A673 (cell line): ENCODE measurements around the gene FOXK1. TPM values are rescaled to one million over a fixed set of nuclear protein-coding genes. Genes with fewer than 3 reads are reported as not detected.

ENCODE experiments used
- BruUV-seq: library from RNA; stranded (reverse); fragments of 400-500 nt; replicated peaks from 2 replicates; lab custom pipeline; 2021; lab: Mats Ljungman, UMichigan
- CTCF ChIA-PET: fragments of 300-600 bp; sonication (Branson Sonifier 250); formaldehyde crosslinking; loops from one replicate; lab custom pipeline; 2022; ENCODE audit warnings: antibody characterized with exemption; lab: Charles Lee
- POLR2A ChIA-PET: fragments of 300-600 bp; sonication (Branson Sonifier 250); formaldehyde crosslinking; loops from one replicate; lab custom pipeline; 2022; ENCODE audit warnings: antibody characterized with exemption; ENCODE audit not compliant: low non-redundant PET; lab: Charles Lee
- DNase-seq: peaks from one replicate; pipeline ENCODE4 v3.0.0-alpha.2; 2015; ENCODE audit warnings: low spot score
- H3K27ac ChIP-seq: fragments of 200-600 bp; sonication (generic); 2 replicates; pipeline ENCODE4 v1.5.1; 2016; ENCODE audit warnings: mixed run types, low read depth, mild to moderate bottlenecking, mixed read lengths, antibody characterized with exemption, low read length; ENCODE audit not compliant: poor library complexity, severe bottlenecking
- H3K27me3 ChIP-seq: fragments of 200-600 bp; sonication (generic); replicated peaks from 2 replicates; pipeline ENCODE4 v1.6.1; 2017; ENCODE audit warnings: mixed run types, low read depth, mild to moderate bottlenecking, mixed read lengths, antibody characterized with exemption, low read length; ENCODE audit not compliant: insufficient read depth, poor library complexity
- H3K36me3 ChIP-seq: fragments of 200-600 bp; sonication (generic); 2 replicates; pipeline ENCODE4 v1.6.1; 2016; ENCODE audit warnings: mixed run types, mild to moderate bottlenecking, mixed read lengths, antibody characterized with exemption, low read length; ENCODE audit not compliant: insufficient read depth, poor library complexity, severe bottlenecking
- H3K4me1 ChIP-seq: fragments of 200-600 bp; sonication (generic); 2 replicates; pipeline ENCODE4 v1.6.1; 2017; ENCODE audit warnings: mixed run types, mild to moderate bottlenecking, mixed read lengths, antibody characterized with exemption, low read length; ENCODE audit not compliant: insufficient read depth, poor library complexity, severe bottlenecking
- H3K4me3 ChIP-seq: fragments of 200-600 bp; sonication (generic); 2 replicates; pipeline ENCODE4 v1.5.1; 2016; ENCODE audit warnings: low read depth, mixed run types, mild to moderate bottlenecking, mixed read lengths, low read length; ENCODE audit not compliant: poor library complexity, severe bottlenecking
- H3K9me3 ChIP-seq: fragments of 200-600 bp; sonication (generic); 2 replicates; pipeline ENCODE4 v1.6.1; 2016; ENCODE audit warnings: mixed run types, low read depth, mild to moderate bottlenecking, mixed read lengths, antibody characterized with exemption, low read length; ENCODE audit not compliant: poor library complexity, severe bottlenecking
- CTCF ChIP-seq: fragments of 300-800, 200-600 bp; sonication (generic); conservative IDR thresholded peaks from 2 replicates; pipeline ENCODE4 v1.5.1; 2017; ENCODE audit warnings: low read depth, mild to moderate bottlenecking, antibody characterized with exemption, low read length, moderate library complexity, mixed read lengths
- EZH2 ChIP-seq: fragments of 200-600 bp; sonication (generic); IDR thresholded peaks from 2 replicates; pipeline ENCODE4 v1.6.1; 2017; ENCODE audit warnings: borderline replicate concordance, low read depth, mild to moderate bottlenecking, mixed read lengths, antibody characterized with exemption, low read length; ENCODE audit not compliant: poor library complexity, severe bottlenecking
- intact Hi-C: fragments of 100-400 bp; cut with micrococcal nuclease; formaldehyde crosslinking; loops from one replicate; pipeline ENCODE4 v1.10.0; 2022; ENCODE audit not compliant: unreplicated experiment
- total RNA-seq: library from RNA; stranded (reverse); gene quantifications from 2 replicates; pipeline ENCODE4 v1.2.3, GENCODE V29; 2021

Gene FOXK1
- total RNA-seq, 1 experiment from 2014 or later, result 43.8 TPM

- Histone ChIP-seq H3K4me3 (no peak overlapping the region), H3K27me3 (no peaks in the 10 kb centered on the region), H3K4me1 (no peaks in the 10 kb centered on the region), H3K9me3 (no peaks in the 10 kb centered on the region), H3K27ac (no peak overlapping the region), H3K36me3 (peaks cover 4% of the 10 kb centered on the region)
- no peak for TF ChIP-seq EZH2
- TF ChIP-seq CTCF, result no peak
- DNase-seq, result no peak
- ChIA-PET POLR2A (no interaction called here), CTCF (no interaction called here)
- intact Hi-C loops, result no loop called here
- no TSS peak for BruUV-seq
Measured at GRCh38 chr7:4788627-4789189, 106.6 kb downstream of the FOXK1 start.

GRCh38 chr7:4789194-4790077 is 107.3 kb downstream of the FOXK1 start:
- no peaks in the 10 kb centered on the region for H3K4me1 ChIP-seq
- intact Hi-C loops, result loop anchor here (10.0 kb wide), 1 partner anchor 385 kb away; no protein-coding TSS in a partner anchor
- TF ChIP-seq EZH2 (no peak), CTCF (no peak)
- H3K4me3 ChIP-seq, result no peak overlapping the region
- no TSS peak for BruUV-seq
- H3K27me3 ChIP-seq, result no peaks in the 10 kb centered on the region
- DNase-seq, result no peak
- ChIA-PET POLR2A (no interaction called here), CTCF (no interaction called here)
- H3K27ac ChIP-seq, result no peak overlapping the region
- H3K36me3 ChIP-seq, result peaks cover 4% of the 10 kb centered on the region
- H3K9me3 ChIP-seq, result no peaks in the 10 kb centered on the region

GRCh38 chr7:4790078-4790465 is 108.0 kb downstream of the FOXK1 start:
- no peaks in the 10 kb centered on the region for H3K9me3 ChIP-seq
- TF ChIP-seq EZH2 (no peak), CTCF (no peak)
- no TSS peak for BruUV-seq
- intact Hi-C loops, result loop anchor here (10.0 kb wide), 1 partner anchor 385 kb away; no protein-coding TSS in a partner anchor
- no peak overlapping the region for H3K4me3 ChIP-seq
- H3K27ac ChIP-seq, result no peak overlapping the region
- POLR2A ChIA-PET, result no interaction called here
- H3K4me1 ChIP-seq, result no peaks in the 10 kb centered on the region
- CTCF ChIA-PET, result no interaction called here
- peaks cover 4% of the 10 kb centered on the region for H3K36me3 ChIP-seq
- no peaks in the 10 kb centered on the region for H3K27me3 ChIP-seq
- DNase-seq, result no peak
